ENCODE results near the gene NFIB.

Gene NFIB

GRCh38 chr9:14331120-14331519, 17.2 kb upstream of the NFIB start:
- Histone ChIP-seq H3K4me3 (ENCODE audit: low read length) (no peak overlapping the region), H3K27ac (ENCODE audit: low read length) (no peak overlapping the region), H3F3A (ENCODE audit: insufficient read depth, low read length) (peaks cover 11% of the 10 kb centered on the region), H3K4me1 (ENCODE audit: low read length) (peaks cover 11% of the 10 kb centered on the region), H3K9ac (ENCODE audit: low read length) (no peak overlapping the region), H3K27me3 (replicated peaks; ENCODE audit: insufficient read depth, low read length) (no peaks in the 10 kb centered on the region), H3K9me3 (replicated peaks; ENCODE audit: insufficient read depth, low read length) (no peaks in the 10 kb centered on the region), H3K79me2 (ENCODE audit: low read length) (no peaks in the 10 kb centered on the region), H3K4me2 (ENCODE audit: low read depth, low read length) (no peak overlapping the region), H3K9me2 (replicated peaks; ENCODE audit: insufficient read depth, low read length) (no peaks in the 10 kb centered on the region), H2AFZ (ENCODE audit: low read length) (no peak overlapping the region), H4K20me1 (ENCODE audit: insufficient read depth, low read length) (no peaks in the 10 kb centered on the region), H3K36me3 (replicated peaks; ENCODE audit: insufficient read depth, low read length) (no peaks in the 10 kb centered on the region)
- TF ChIP-seq EZH2phosphoT487 (IDR thresholded peaks at IDR 0.05; ENCODE audit: low read length) (no peak), CTCF (IDR thresholded peaks at IDR 0.05; ENCODE audit: low read length) (no peak), EZH2 (optimal IDR thresholded peaks at IDR 0.05; ENCODE audit: low read depth, low read length) (no peak)
- no peak for DNase-seq

GRCh38 chr9:14327036-14327435, 13.1 kb upstream of the NFIB start:
- H2AFZ ChIP-seq (ENCODE audit: low read length) = no peak overlapping the region
- H3K79me2 ChIP-seq (ENCODE audit: low read length) = no peaks in the 10 kb centered on the region
- no peaks in the 10 kb centered on the region for H3K9me3 ChIP-seq (replicated peaks; ENCODE audit: insufficient read depth, low read length)
- no peaks in the 10 kb centered on the region for H4K20me1 ChIP-seq (ENCODE audit: insufficient read depth, low read length)
- TF ChIP-seq CTCF (IDR thresholded peaks at IDR 0.05; ENCODE audit: low read length) = no peak
- TF ChIP-seq EZH2 (optimal IDR thresholded peaks at IDR 0.05; ENCODE audit: low read depth, low read length) = no peak
- TF ChIP-seq EZH2phosphoT487 (IDR thresholded peaks at IDR 0.05; ENCODE audit: low read length) = no peak
- peaks cover 11% of the 10 kb centered on the region for H3K4me1 ChIP-seq (ENCODE audit: low read length)
- peaks cover 14% of the 10 kb centered on the region for H3F3A ChIP-seq (ENCODE audit: insufficient read depth, low read length)
- no peak overlapping the region for H3K9ac ChIP-seq (ENCODE audit: low read length)
- H3K9me2 ChIP-seq (replicated peaks; ENCODE audit: insufficient read depth, low read length) = no peaks in the 10 kb centered on the region
- no peak overlapping the region for H3K4me3 ChIP-seq (ENCODE audit: low read length)
- H3K27me3 ChIP-seq (replicated peaks; ENCODE audit: insufficient read depth, low read length) = no peaks in the 10 kb centered on the region
- H3K27ac ChIP-seq (ENCODE audit: low read length) = peak overlapping the region; percentile 39; the same call in 1 of the 2 replicates
- peak overlapping the region; percentile 24; the same call in 1 of the 2 replicates for H3K4me2 ChIP-seq (ENCODE audit: low read depth, low read length)
- H3K36me3 ChIP-seq (replicated peaks; ENCODE audit: insufficient read depth, low read length) = no peaks in the 10 kb centered on the region
- no peak for DNase-seq

- Histone ChIP-seq H3K36me3 (replicated peaks; ENCODE audit: insufficient read depth, low read length) (no peaks in the 10 kb centered on the region), H3K9me3 (replicated peaks; ENCODE audit: insufficient read depth, low read length) (no peaks in the 10 kb centered on the region), H4K20me1 (ENCODE audit: insufficient read depth, low read length) (no peaks in the 10 kb centered on the region), H2AFZ (ENCODE audit: low read length) (no peak overlapping the region), H3K9ac (ENCODE audit: low read length) (no peak overlapping the region), H3K27me3 (replicated peaks; ENCODE audit: insufficient read depth, low read length) (peaks cover 3% of the 10 kb centered on the region; the same call in 1 of the 2 replicates), H3F3A (ENCODE audit: insufficient read depth, low read length) (peaks cover 14% of the 10 kb centered on the region), H3K4me2 (ENCODE audit: low read depth, low read length) (peak overlapping the region; percentile 27; the same call in 1 of the 2 replicates), H3K79me2 (ENCODE audit: low read length) (no peaks in the 10 kb centered on the region), H3K9me2 (replicated peaks; ENCODE audit: insufficient read depth, low read length) (no peaks in the 10 kb centered on the region), H3K4me3 (ENCODE audit: low read length) (no peak overlapping the region), H3K4me1 (ENCODE audit: low read length) (peaks cover 11% of the 10 kb centered on the region), H3K27ac (ENCODE audit: low read length) (peak overlapping the region; percentile 39; the same call in 1 of the 2 replicates)
- TF ChIP-seq CTCF (IDR thresholded peaks at IDR 0.05; ENCODE audit: low read length) (no peak), EZH2 (optimal IDR thresholded peaks at IDR 0.05; ENCODE audit: low read depth, low read length) (no peak), EZH2phosphoT487 (IDR thresholded peaks at IDR 0.05; ENCODE audit: low read length) (no peak)
- peak; percentile 82 for DNase-seq
These were observed 12.4 kb upstream of the NFIB start for GRCh38 chr9:14326264-14326826.
